ENCODE data around the gene BCAS3. TPM values are rescaled to one million over a fixed set of nuclear protein-coding genes. Genes with fewer than 3 reads are reported as not detected.

Gene BCAS3
- total RNA-seq, 6 experiments from 2014 or later = 9.2 to 22.1 (median 14.2) TPM

DNA sequence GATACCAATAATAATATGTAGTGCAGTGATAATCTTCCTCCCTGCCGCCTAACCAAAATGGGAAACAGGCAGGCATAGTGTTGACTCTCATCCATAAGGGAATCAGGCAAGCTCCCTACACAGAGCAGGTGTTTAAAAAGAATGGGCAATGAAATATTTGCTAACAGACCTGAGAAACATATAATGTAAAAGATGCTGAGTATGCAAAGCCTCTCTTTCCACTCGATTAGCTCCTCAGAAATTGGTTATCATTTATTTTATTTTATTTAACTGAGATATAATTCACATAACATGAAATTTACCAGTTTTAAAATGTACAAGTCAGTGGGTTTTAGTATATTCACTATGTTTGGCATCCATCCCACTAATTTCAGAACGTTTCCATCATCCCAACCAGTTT is 404.3 kb downstream of the BCAS3 start:
- no peaks in the 10 kb centered on the region for H3K27me3 ChIP-seq
- H3K4me3 ChIP-seq = no peak overlapping the region
- no peak overlapping the region for H3K27ac ChIP-seq
- ATAC-seq = no peak
- no peaks in the 10 kb centered on the region for H3K9me3 ChIP-seq
- TF ChIP-seq, protein P1, sequence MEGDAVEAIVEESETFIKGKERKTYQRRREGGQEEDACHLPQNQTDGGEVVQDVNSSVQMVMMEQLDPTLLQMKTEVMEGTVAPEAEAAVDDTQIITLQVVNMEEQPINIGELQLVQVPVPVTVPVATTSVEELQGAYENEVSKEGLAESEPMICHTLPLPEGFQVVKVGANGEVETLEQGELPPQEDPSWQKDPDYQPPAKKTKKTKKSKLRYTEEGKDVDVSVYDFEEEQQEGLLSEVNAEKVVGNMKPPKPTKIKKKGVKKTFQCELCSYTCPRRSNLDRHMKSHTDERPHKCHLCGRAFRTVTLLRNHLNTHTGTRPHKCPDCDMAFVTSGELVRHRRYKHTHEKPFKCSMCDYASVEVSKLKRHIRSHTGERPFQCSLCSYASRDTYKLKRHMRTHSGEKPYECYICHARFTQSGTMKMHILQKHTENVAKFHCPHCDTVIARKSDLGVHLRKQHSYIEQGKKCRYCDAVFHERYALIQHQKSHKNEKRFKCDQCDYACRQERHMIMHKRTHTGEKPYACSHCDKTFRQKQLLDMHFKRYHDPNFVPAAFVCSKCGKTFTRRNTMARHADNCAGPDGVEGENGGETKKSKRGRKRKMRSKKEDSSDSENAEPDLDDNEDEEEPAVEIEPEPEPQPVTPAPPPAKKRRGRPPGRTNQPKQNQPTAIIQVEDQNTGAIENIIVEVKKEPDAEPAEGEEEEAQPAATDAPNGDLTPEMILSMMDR (IDR thresholded peaks at IDR 0.05) = no peak
- TF ChIP-seq POLR2A (IDR thresholded peaks at IDR 0.05) = no peak
- intact Hi-C loops (cut with DNase I) = no loop called here
- H3K4me1 ChIP-seq = no peaks in the 10 kb centered on the region
- no peaks in the 10 kb centered on the region for H3K36me3 ChIP-seq
- no peak for DNase-seq
- 78% methylated on average over 3 of the region's 3 CpGs for WGBS (ENCODE audit: insufficient coverage, low coverage, low lambda C conversion rate, missing lambda C conversion rate)

DNA sequence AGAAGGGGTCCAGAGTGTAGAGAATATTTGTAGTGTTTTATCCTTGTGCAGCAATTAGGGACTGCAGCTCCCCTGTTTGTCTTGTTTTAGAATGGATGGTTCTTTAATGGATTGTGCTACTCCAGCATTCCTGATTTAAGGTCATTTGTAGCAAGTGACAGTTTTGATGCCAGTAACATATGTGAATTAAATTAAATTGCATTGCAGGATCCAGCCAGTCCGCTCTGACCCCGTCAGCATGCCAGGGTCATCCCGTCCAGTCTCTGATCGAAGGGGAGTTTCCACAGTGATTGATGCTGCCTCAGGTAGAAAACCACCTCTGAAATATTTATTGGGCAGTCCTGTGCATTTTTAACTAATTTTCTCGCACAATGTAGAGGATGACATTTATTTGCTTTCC is 406.6 kb downstream of the BCAS3 start:
- no peak overlapping the region for H3K27ac ChIP-seq
- no peak overlapping the region for H3K4me3 ChIP-seq
- H3K9me3 ChIP-seq = no peaks in the 10 kb centered on the region
- no peaks in the 10 kb centered on the region for H3K27me3 ChIP-seq
- 91% methylated on average over 1 of the region's 5 CpGs for WGBS (ENCODE audit: insufficient coverage, low coverage, low lambda C conversion rate, missing lambda C conversion rate)
- no peaks in the 10 kb centered on the region for H3K36me3 ChIP-seq
- TF ChIP-seq, protein P1 (IDR thresholded peaks at IDR 0.05) = no peak
- no peak for TF ChIP-seq POLR2A (IDR thresholded peaks at IDR 0.05)
- ATAC-seq (no peak), DNase-seq (no peak)
- intact Hi-C loops (cut with DNase I) = no loop called here
- H3K4me1 ChIP-seq = no peaks in the 10 kb centered on the region

DNA sequence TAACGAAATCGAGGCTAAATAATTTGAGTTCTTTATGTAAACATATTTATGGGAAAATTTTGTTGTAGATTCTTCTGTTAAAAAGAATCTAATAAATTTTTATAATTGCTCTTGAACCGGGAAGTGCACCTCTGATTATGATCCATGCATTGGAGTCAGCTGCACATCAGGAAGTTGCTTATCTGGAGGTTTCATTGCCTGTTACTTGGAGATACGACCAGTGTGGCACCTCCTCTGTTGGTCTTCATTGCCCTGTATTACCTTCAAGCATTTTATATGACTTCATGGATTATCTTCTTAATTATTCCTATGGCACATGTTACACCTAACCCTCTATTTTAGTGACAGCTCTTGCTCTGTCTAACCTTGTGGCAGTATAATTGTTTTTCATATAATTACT is 409.4 kb downstream of the BCAS3 start:
- TF ChIP-seq, protein P1 (IDR thresholded peaks at IDR 0.05) = no peak
- TF ChIP-seq POLR2A (IDR thresholded peaks at IDR 0.05) = no peak
- no peaks in the 10 kb centered on the region for H3K36me3 ChIP-seq

DNA sequence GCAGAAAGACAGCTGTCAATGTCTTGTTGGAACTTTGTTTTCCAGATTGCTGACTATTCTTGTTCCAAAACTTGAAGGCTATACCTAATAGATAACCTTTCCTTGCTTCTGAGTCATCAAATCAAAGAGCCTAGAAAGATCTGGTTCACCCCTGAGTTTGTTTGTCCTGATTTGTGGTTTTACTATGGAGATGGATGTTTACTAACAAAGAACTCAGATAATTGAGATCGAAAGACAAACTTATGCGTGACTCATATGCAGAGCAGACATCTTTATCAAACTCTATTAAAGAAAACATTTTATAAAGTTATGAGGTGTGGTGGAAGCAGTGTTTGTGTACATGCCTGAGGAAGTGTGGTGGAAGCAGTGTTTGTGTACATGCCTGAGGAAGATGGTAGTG is 410.9 kb downstream of the BCAS3 start:
- 88% methylated on average over 2 of the region's 2 CpGs for WGBS (ENCODE audit: insufficient coverage, low coverage, low lambda C conversion rate, missing lambda C conversion rate)
- no peak for TF ChIP-seq POLR2A (IDR thresholded peaks at IDR 0.05)
- TF ChIP-seq, protein P1 (IDR thresholded peaks at IDR 0.05) = no peak
- ATAC-seq (no peak), DNase-seq (no peak)
- no peak overlapping the region for H3K27ac ChIP-seq
- no peaks in the 10 kb centered on the region for H3K36me3 ChIP-seq
- no peak overlapping the region for H3K4me3 ChIP-seq
- no peaks in the 10 kb centered on the region for H3K9me3 ChIP-seq
- intact Hi-C loops (cut with DNase I) = no loop called here
- H3K4me1 ChIP-seq = no peaks in the 10 kb centered on the region
- H3K27me3 ChIP-seq = no peaks in the 10 kb centered on the region

More for the DNA sequence above, 409.4 kb downstream of the BCAS3 start:
- H3K9me3 ChIP-seq = no peaks in the 10 kb centered on the region
- ATAC-seq (no peak), DNase-seq (no peak)
- H3K4me1 ChIP-seq = no peaks in the 10 kb centered on the region
- H3K4me3 ChIP-seq = no peak overlapping the region
- 87% methylated on average over 4 of the region's 4 CpGs for WGBS (ENCODE audit: insufficient coverage, low coverage, low lambda C conversion rate, missing lambda C conversion rate)
- no peaks in the 10 kb centered on the region for H3K27me3 ChIP-seq
- H3K27ac ChIP-seq = no peak overlapping the region
- intact Hi-C loops (cut with DNase I) = no loop called here

DNA sequence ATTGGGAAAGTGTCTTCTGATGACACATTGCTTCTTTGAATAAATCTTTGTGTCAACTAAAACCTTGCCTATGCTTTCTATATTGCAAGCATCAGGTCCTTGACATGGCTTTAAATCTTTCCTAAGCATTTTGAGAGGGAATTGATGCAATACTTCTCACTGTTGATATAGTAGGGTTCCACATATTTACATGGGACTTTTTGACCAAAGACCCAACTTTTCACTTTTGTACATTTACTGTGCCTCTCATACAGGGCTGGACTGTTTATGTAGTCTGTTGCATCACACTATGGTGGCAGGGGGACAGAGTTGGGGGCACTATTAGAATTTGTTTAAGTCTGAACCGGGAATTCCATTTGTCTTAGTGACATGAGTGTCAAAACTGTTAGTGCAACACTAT is 413.4 kb downstream of the BCAS3 start:
- Histone ChIP-seq H3K27ac (no peak overlapping the region), H3K4me1 (no peaks in the 10 kb centered on the region), H3K4me3 (no peak overlapping the region), H3K36me3 (no peaks in the 10 kb centered on the region), H3K27me3 (no peaks in the 10 kb centered on the region), H3K9me3 (no peaks in the 10 kb centered on the region)
- DNase-seq (no peak), ATAC-seq (no peak)
- TF ChIP-seq, protein P1 (IDR thresholded peaks at IDR 0.05) = no peak
- TF ChIP-seq POLR2A (IDR thresholded peaks at IDR 0.05) = no peak
- intact Hi-C loops (cut with DNase I) = no loop called here
- WGBS (ENCODE audit: insufficient coverage, low coverage, low lambda C conversion rate, missing lambda C conversion rate) = 60% methylated on average over 1 of the region's 1 CpG
